Measurements from ENCODE around the gene ACSM2B.

The ACSM2B gene

GRCh38 chr16:20621406-20621805 is 45.2 kb upstream of the ACSM2B start:
- Histone ChIP-seq H3K27ac (replicated peaks) (no peak overlapping the region), H3K4me3 (replicated peaks; ENCODE audit: insufficient read depth, low read length) (no peak overlapping the region), H3K27me3 (ENCODE audit: insufficient read depth, poor library complexity, severe bottlenecking) (no peaks in the 10 kb centered on the region)
- DNase-seq (ENCODE audit: low read depth in 1 of 2, low spot score in 1 of 2): no peak
- no peak for TF ChIP-seq CTCF (IDR thresholded peaks at IDR 0.05; ENCODE audit: insufficient read depth, low read length)
- TF ChIP-seq GABPA (IDR thresholded peaks at IDR 0.05; ENCODE audit: low read depth): no peak
- TF ChIP-seq POLR2AphosphoS5 (IDR thresholded peaks at IDR 0.05; ENCODE audit: low read depth): no peak
- TF ChIP-seq SPI1 (IDR thresholded peaks at IDR 0.05; ENCODE audit: borderline replicate concordance, low read depth): no peak
- no peak for TF ChIP-seq REST (IDR thresholded peaks at IDR 0.05; ENCODE audit: insufficient replicate concordance, low read depth)

GRCh38 chr16:20620770-20621169 is 44.6 kb upstream of the ACSM2B start:
- H3K27ac ChIP-seq (replicated peaks): no peak overlapping the region
- DNase-seq (ENCODE audit: low read depth in 1 of 2, low spot score in 1 of 2): no peak
- TF ChIP-seq REST (IDR thresholded peaks at IDR 0.05; ENCODE audit: insufficient replicate concordance, low read depth): no peak
- no peak for TF ChIP-seq SPI1 (IDR thresholded peaks at IDR 0.05; ENCODE audit: borderline replicate concordance, low read depth)
- TF ChIP-seq GABPA (IDR thresholded peaks at IDR 0.05; ENCODE audit: low read depth): no peak
- TF ChIP-seq POLR2AphosphoS5 (IDR thresholded peaks at IDR 0.05; ENCODE audit: low read depth): no peak
- TF ChIP-seq CTCF (IDR thresholded peaks at IDR 0.05; ENCODE audit: insufficient read depth, low read length): no peak
- H3K4me3 ChIP-seq (replicated peaks; ENCODE audit: insufficient read depth, low read length): no peak overlapping the region
- H3K27me3 ChIP-seq (ENCODE audit: insufficient read depth, poor library complexity, severe bottlenecking): no peaks in the 10 kb centered on the region

GRCh38 chr16:20620003-20620402 is 43.8 kb upstream of the ACSM2B start:
- Histone ChIP-seq H3K27ac (replicated peaks) (no peak overlapping the region), H3K4me3 (replicated peaks; ENCODE audit: insufficient read depth, low read length) (no peak overlapping the region), H3K27me3 (ENCODE audit: insufficient read depth, poor library complexity, severe bottlenecking) (no peaks in the 10 kb centered on the region)
- no peak for TF ChIP-seq GABPA (IDR thresholded peaks at IDR 0.05; ENCODE audit: low read depth)
- no peak for TF ChIP-seq POLR2AphosphoS5 (IDR thresholded peaks at IDR 0.05; ENCODE audit: low read depth)
- TF ChIP-seq SPI1 (IDR thresholded peaks at IDR 0.05; ENCODE audit: borderline replicate concordance, low read depth): no peak
- no peak for DNase-seq (ENCODE audit: low read depth in 1 of 2, low spot score in 1 of 2)

GRCh38 chr16:20617271-20617670 is 41.1 kb upstream of the ACSM2B start:
- no peak for TF ChIP-seq POLR2AphosphoS5 (IDR thresholded peaks at IDR 0.05; ENCODE audit: low read depth)
- no peak for TF ChIP-seq REST (IDR thresholded peaks at IDR 0.05; ENCODE audit: insufficient replicate concordance, low read depth)
- TF ChIP-seq SPI1 (IDR thresholded peaks at IDR 0.05; ENCODE audit: borderline replicate concordance, low read depth): no peak
- TF ChIP-seq GABPA (IDR thresholded peaks at IDR 0.05; ENCODE audit: low read depth): no peak
- no peak for TF ChIP-seq CTCF (IDR thresholded peaks at IDR 0.05; ENCODE audit: insufficient read depth, low read length)
- DNase-seq (ENCODE audit: low read depth in 1 of 2, low spot score in 1 of 2): no peak
- Histone ChIP-seq H3K27me3 (ENCODE audit: insufficient read depth, poor library complexity, severe bottlenecking) (no peaks in the 10 kb centered on the region), H3K4me3 (replicated peaks; ENCODE audit: insufficient read depth, low read length) (no peak overlapping the region), H3K27ac (replicated peaks) (no peak overlapping the region)

Data from HL-60 (cell line).